ENCODE results near the gene ZNF354B.
A peak's percentile ranks its signal among the peaks of the same experiment; 100 is the strongest.

The ZNF354B gene

GRCh38 chr5:178883815-178884430 lies 24.2 kb downstream of the ZNF354B start:
- H3K4me2 ChIP-seq (ENCODE audit: insufficient read depth, low read length): no peak overlapping the region
- H3K9ac ChIP-seq (ENCODE audit: low read depth, low read length): no peak overlapping the region
- peaks cover 97% of the 10 kb centered on the region for H3K36me3 ChIP-seq (ENCODE audit: insufficient read depth, low read length)
- peaks cover 65% of the 10 kb centered on the region for H3K9me3 ChIP-seq (ENCODE audit: insufficient read depth, low read length, severe bottlenecking)
- ATAC-seq (ENCODE audit: insufficient read depth, low read depth) (no peak), DNase-seq (no peak)
- H3K4me3 ChIP-seq (ENCODE audit: low read depth in 1 of 2, low read length in 2 of 2): no peak overlapping the region
- no peaks in the 10 kb centered on the region for H3K79me2 ChIP-seq (ENCODE audit: insufficient read depth, low read length)
- no peak overlapping the region for H3K27ac ChIP-seq (ENCODE audit: low read length)
- H3K4me1 ChIP-seq (ENCODE audit: insufficient read depth, low read length): no peaks in the 10 kb centered on the region
- H2AFZ ChIP-seq (ENCODE audit: low read depth, low read length): no peak overlapping the region
- H4K20me1 ChIP-seq (ENCODE audit: insufficient read depth, low read length): no peaks in the 10 kb centered on the region
- no peak for TF ChIP-seq CTCF (IDR thresholded peaks at IDR 0.05; ENCODE audit: borderline replicate concordance, extremely low read depth, low read length, poor library complexity, severe bottlenecking)
- TF ChIP-seq EZH2 (IDR thresholded peaks at IDR 0.05; ENCODE audit: borderline replicate concordance, low read depth, low read length, severe bottlenecking): no peak
- H3K27me3 ChIP-seq (ENCODE audit: insufficient read depth, low read length, poor library complexity): no peaks in the 10 kb centered on the region

GRCh38 chr5:178895615-178896571 lies 36.1 kb downstream of the ZNF354B start, which contains the start of gene ZFP2:
Gene ZFP2 (plus strand): TSS chr5:178895913. CDS start chr5:178931314, 35,401 bp downstream.
- ATAC-seq (ENCODE audit: insufficient read depth, low read depth): peak; percentile 86
- Histone ChIP-seq H3K27me3 (ENCODE audit: insufficient read depth, low read length, poor library complexity) (no peaks in the 10 kb centered on the region), H3K4me1 (ENCODE audit: insufficient read depth, low read length) (peaks cover 6% of the 10 kb centered on the region), H2AFZ (ENCODE audit: low read depth, low read length) (peak within 1 kb of the TSS; percentile 64), H3K9ac (ENCODE audit: low read depth, low read length) (peak within 1 kb of the TSS; percentile 45), H3K79me2 (ENCODE audit: insufficient read depth, low read length) (no peaks in the 10 kb centered on the region), H3K9me3 (ENCODE audit: insufficient read depth, low read length, severe bottlenecking) (no peaks in the 10 kb centered on the region), H3K4me3 (ENCODE audit: low read depth in 1 of 2, low read length in 2 of 2) (peak within 1 kb of the TSS; percentile 2 to 54; a peak in 2 of 4 replicates), H4K20me1 (ENCODE audit: insufficient read depth, low read length) (no peaks in the 10 kb centered on the region), H3K27ac (ENCODE audit: low read length) (no peak within 1 kb of the TSS), H3K36me3 (ENCODE audit: insufficient read depth, low read length) (no peaks in the 10 kb centered on the region), H3K4me2 (ENCODE audit: insufficient read depth, low read length) (peak within 1 kb of the TSS; percentile 58)
- TF ChIP-seq EZH2 (IDR thresholded peaks at IDR 0.05; ENCODE audit: borderline replicate concordance, low read depth, low read length, severe bottlenecking) (no peak), CTCF (IDR thresholded peaks at IDR 0.05; ENCODE audit: borderline replicate concordance, extremely low read depth, low read length, poor library complexity, severe bottlenecking) (no peak)
- peak; percentile 39 for DNase-seq

GRCh38 chr5:178899289-178899688 lies 39.5 kb downstream of the ZNF354B start:
- Histone ChIP-seq H3K9ac (ENCODE audit: low read depth, low read length) (no peak overlapping the region), H3K27me3 (ENCODE audit: insufficient read depth, low read length, poor library complexity) (no peaks in the 10 kb centered on the region), H4K20me1 (ENCODE audit: insufficient read depth, low read length) (no peaks in the 10 kb centered on the region), H3K9me3 (ENCODE audit: insufficient read depth, low read length, severe bottlenecking) (peaks cover 2% of the 10 kb centered on the region), H3K4me3 (ENCODE audit: low read depth in 1 of 2, low read length in 2 of 2) (no peak overlapping the region), H3K27ac (ENCODE audit: low read length) (no peak overlapping the region), H3K4me2 (ENCODE audit: insufficient read depth, low read length) (no peak overlapping the region), H3K4me1 (ENCODE audit: insufficient read depth, low read length) (peaks cover 6% of the 10 kb centered on the region), H2AFZ (ENCODE audit: low read depth, low read length) (no peak overlapping the region), H3K36me3 (ENCODE audit: insufficient read depth, low read length) (no peaks in the 10 kb centered on the region; the same call in 1 of the 2 replicates), H3K79me2 (ENCODE audit: insufficient read depth, low read length) (no peaks in the 10 kb centered on the region)
- DNase-seq: no peak
- no peak for ATAC-seq (ENCODE audit: insufficient read depth, low read depth)
- no peak for TF ChIP-seq EZH2 (IDR thresholded peaks at IDR 0.05; ENCODE audit: borderline replicate concordance, low read depth, low read length, severe bottlenecking)
- no peak for TF ChIP-seq CTCF (IDR thresholded peaks at IDR 0.05; ENCODE audit: borderline replicate concordance, extremely low read depth, low read length, poor library complexity, severe bottlenecking)

Measured in DND-41 (cell line).